Globus pallidus (tissue), 1 donor: ENCODE results near the gene C9orf50.

Experiments
- DNase-seq: peaks from one replicate; pipeline ENCODE4 v3.0.0-alpha.2; 2015; ENCODE audit warnings: low spot score

The C9orf50 gene

DNA sequence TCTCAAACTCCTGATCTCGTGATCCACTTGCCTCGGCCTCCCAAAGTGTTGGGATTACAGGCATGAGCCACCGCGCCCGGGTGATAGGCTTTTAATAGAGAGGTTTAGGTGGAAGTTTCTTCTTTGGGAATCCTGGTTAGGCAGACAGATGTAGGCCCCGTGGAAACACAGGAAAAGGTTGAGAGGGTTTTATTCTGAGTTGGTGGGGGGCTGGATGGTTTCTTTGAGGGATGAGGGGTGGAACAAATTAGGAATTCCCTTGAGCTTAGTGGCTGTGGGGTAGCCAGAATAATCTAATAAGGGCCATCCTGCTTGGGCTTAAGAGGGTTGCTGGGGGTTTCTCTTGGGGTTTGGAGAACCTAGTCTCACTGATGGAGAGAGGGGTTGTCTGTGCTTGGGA lies 30.4 kb downstream of the C9orf50 start:
- DNase-seq: no peak

- no peak for DNase-seq
Measured at GRCh38 chr9:129587487-129588262, 33.2 kb downstream of the C9orf50 start.

DNA sequence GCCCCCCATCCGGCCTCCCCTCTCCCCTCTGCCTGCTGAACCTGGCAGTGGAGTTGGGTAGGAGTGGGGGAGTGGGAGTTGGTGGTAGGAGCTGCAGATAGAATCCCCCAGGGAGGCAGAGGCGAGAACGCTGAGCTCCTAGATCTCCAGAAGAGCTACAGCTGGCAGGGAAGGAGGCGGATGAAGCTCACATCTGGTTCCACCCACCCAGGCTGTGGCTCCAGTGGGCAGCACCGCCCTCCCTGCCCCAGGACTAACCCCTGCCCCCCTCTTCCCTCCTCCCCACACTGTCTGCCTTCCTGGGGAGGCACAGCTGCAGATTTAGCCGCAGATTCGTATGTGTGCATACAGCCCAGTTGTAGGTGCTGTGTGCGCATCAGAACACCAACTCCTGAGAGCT lies 34.2 kb downstream of the C9orf50 start:
- no peak for DNase-seq

DNA sequence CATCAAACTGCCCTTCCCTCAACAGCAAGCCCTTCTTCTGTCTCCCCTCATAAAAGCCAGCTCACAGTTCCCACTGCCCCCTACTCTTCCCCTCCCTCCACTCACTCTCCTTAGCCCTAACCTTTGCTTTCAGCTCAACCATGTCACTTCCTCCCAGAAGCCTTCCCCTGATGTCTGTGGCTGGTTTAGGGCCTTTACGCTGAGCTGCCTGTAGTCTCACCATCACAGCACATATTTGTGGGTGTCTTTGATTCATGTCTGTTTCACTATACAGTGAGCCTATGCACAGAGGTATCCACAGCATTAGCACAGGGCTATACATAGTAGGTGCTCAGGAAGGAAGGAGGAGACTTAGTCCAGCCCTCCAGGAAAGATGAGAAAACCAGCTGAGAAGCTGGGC lies 34.7 kb downstream of the C9orf50 start:
- DNase-seq: no peak

GRCh38 chr9:129585352-129585751 lies 35.5 kb downstream of the C9orf50 start:
- DNase-seq: no peak

- peak; percentile 64 for DNase-seq
Measured at GRCh38 chr9:129584136-129584535, 36.8 kb downstream of the C9orf50 start.

DNA sequence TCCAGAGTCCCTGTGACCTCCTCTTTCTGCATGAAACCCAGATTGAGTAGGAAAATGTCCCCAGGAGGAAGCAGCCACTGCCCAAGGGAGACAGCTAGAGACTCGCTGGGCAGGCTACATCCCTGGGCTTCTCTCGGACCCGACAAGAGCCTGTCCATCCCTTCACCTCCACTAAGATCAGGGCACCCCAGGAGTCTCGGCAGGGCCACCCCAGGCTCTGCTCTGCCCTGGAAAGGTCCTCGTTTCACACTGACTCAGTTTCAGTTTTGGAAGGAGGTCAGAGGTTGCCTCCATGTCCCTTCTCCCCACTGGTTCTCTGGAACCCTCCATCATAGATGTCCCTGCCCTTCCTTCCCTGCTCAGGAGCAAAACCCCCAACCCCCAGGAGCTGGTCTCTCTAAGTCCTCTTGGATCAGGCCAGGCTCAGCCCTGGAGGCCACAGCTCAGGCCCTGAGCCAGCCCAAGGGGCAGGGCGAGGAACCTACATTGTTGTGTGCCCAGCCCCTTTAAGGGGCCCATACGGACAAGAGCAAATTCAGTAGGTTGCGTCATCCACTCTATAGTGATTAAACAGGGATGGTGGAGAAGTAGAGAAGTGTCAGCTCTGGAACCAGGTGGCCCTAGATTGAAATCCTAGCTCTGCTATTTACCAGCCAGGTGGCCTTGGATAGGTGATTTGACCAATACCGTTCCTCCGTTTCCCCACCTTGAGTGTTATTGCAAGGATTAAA lies 37.4 kb downstream of the C9orf50 start:
- DNase-seq: no peak

DNA sequence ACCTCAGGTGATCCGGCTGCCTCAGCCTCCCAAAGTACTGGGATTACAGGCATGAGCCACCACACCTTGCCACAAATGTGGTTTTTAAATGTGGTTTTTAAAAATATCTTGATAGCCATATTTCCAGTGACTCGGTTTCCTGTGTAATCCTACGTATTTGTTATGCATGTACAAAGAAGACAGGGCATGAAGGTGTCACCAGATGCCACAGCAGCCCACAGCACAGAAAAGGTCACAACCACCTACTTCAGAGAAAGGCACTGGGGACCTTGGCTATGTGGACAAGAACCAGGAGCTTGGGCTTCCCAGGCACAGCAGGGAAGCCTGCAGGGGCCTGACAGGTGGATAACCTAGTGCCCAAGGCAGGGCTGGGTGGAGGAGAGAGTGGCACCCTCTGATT lies 38.0 kb downstream of the C9orf50 start:
- DNase-seq: no peak

GRCh38 chr9:129581505-129582189 lies 39.3 kb downstream of the C9orf50 start:
- no peak for DNase-seq

GRCh38 chr9:129580211-129580915 lies 40.5 kb downstream of the C9orf50 start:
- no peak for DNase-seq

DNA sequence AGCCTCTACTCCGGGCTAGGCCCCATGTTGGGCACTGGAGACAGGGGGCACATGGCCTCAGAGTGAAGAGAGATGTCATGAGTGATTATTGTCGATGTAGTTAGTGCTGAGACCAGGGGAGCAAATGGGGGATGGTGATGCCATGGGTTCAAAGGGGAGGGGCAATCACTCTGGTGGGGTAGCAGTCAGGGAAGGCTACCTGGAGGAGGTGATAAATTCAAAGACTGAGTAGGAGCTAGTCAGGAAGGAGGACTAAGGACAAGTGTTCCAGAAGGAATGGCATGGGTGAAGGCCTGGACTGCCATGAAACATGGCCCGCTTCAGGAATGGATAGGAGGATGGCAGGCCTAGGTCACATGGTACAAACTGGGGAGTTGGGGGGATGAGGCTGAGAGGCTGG lies 41.6 kb downstream of the C9orf50 start:
- DNase-seq: no peak

GRCh38 chr9:129576546-129577543 lies 44.1 kb downstream of the C9orf50 start:
- no peak for DNase-seq

DNA sequence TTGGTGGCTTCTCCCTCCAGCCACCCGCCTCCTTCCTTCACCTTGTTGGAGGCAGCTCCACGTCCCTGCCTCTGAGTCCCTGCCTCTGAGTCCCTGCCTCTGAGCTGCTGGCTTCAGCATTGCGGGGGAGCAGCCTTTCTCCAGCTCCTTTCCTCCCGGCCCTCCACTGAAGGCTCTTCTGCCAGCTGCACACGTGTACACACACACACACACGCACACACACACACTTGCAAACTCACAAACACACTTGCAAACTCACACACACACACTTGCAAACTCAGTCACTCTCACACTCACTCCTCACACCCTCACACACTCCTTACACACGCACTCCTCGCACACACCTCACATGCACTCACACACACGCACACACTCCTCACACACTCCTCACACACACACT lies 45.1 kb downstream of the C9orf50 start:
- no peak for DNase-seq

DNA sequence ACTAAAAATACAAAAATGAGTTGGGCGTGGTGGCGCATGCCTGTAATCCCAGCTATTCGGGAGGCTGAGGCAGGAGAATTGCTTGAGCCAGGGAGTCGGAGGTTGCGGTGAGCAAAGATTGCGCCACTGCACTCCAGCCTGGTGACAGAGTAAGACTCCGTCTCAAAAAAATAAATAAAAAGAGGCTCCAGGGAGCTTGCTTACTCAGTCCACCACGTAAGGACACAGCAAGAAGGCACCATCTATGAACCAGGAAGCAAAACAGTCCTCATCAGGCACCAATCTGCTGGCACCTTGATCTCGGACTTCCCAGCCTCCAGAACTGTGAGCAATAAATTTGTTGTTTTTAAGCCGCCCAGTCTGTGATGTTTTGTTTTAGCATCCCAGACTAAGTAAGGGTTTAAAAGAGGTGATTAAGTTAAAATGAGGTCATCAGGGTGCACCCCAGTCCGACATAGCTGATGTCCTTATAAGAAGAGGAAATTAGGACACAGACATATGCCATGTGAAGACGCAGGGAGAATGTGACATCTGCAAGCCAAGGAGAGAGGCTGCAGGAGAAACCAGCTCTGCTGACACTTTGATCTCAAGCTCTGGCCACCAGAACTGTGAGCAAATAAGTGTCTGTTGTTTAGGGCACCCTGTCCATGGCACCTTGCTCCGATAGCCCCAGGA lies 45.9 kb downstream of the C9orf50 start:
- DNase-seq: no peak

DNA sequence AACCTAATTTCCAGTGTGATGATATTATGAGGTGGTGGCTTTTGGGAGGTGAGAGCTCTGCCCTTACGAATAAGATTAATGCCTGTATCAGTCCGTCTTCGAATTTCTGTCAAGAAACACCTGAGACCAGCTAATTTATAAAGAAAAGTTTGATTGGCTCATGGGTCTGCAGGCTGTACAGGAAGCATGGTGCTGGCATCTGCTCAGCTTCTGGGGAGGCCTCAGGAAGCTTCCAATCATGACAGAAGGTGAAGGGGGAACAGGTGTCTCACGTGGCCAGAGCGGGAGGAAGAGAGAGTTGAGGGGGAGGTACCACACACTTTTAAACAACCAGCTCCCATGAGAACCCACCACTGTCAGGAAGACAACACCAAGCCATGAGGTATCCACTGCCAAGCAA lies 46.9 kb downstream of the C9orf50 start:
- no peak for DNase-seq

GRCh38 chr9:129572517-129572916 lies 48.4 kb downstream of the C9orf50 start:
- no peak for DNase-seq

GRCh38 chr9:129572052-129572425 lies 48.9 kb downstream of the C9orf50 start:
- no peak for DNase-seq

DNA sequence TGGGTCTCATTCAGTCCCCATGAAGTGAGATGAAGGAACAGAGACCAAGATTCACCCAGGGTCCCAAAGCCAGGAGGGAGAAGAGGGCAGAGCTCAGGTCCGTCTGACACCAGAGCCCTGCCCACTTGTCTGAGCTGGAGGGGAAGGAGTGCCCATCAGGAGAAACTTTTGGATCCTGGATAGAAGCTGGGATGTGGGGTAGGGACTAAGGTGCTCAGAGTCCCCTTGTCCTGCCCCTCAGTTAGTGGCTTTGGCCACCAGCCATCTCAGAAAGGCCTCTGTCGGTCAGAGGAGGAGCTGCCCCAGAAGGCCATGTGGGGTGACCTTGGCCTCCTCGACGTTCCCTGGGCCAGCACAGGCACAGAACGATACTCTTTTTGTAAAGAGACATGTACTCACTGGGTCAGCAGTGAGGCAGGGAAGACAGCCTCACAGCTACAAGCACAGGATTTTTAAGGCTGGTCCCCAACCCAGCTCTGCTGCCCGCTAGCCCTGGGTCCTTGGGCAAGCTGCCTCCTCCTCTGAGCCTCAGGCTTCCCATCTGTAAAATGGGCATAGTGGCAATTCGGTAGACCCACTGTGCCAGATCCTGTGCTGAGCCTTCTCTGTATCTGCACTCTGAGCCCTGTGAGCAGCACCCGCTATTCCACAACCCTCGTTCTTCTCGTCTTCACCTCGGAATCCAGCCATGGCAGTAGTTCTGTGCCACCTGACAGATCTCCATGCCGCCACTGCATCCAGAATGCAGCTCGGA lies 49.4 kb downstream of the C9orf50 start:
- no peak for DNase-seq

- no peak for DNase-seq
Measured at GRCh38 chr9:129570450-129571297, 50.2 kb downstream of the C9orf50 start.
